ENCODE results near the gene PRDM2.

- TF ChIP-seq MAX (IDR thresholded peaks at IDR 0.05; ENCODE audit: low read depth, low read length): no peak
- TF ChIP-seq CTCF (IDR thresholded peaks at IDR 0.05; ENCODE audit: low read depth, low read length): no peak
- TF ChIP-seq MYC (IDR thresholded peaks at IDR 0.05; ENCODE audit: low read depth, low read length): no peak
- TF ChIP-seq POLR2A (IDR thresholded peaks at IDR 0.05; ENCODE audit: extremely low read depth, insufficient read length): no peak
Observed at GRCh38 chr1:13769830-13770229, 69.8 kb downstream of the PRDM2 start.

Measured in NB4 (cell line).